GM18907 (cell line): ENCODE data around the gene STAG2.
A peak's percentile ranks its signal among the peaks of the same experiment; 100 is the strongest.
"Not testable (repeated sequence)": the region's sequence is repeated elsewhere in the genome, so short reads cannot be mapped to it uniquely, and the experiment has no call there.

Source experiments
- ATAC-seq: cut with Tn5 transposase; IDR thresholded peaks from one replicate; pipeline ENCODE4 v1.9.1; 2021; ENCODE audit warnings: mild to moderate bottlenecking, moderate library complexity; ENCODE audit not compliant: unreplicated experiment

STAG2 gene

DNA sequence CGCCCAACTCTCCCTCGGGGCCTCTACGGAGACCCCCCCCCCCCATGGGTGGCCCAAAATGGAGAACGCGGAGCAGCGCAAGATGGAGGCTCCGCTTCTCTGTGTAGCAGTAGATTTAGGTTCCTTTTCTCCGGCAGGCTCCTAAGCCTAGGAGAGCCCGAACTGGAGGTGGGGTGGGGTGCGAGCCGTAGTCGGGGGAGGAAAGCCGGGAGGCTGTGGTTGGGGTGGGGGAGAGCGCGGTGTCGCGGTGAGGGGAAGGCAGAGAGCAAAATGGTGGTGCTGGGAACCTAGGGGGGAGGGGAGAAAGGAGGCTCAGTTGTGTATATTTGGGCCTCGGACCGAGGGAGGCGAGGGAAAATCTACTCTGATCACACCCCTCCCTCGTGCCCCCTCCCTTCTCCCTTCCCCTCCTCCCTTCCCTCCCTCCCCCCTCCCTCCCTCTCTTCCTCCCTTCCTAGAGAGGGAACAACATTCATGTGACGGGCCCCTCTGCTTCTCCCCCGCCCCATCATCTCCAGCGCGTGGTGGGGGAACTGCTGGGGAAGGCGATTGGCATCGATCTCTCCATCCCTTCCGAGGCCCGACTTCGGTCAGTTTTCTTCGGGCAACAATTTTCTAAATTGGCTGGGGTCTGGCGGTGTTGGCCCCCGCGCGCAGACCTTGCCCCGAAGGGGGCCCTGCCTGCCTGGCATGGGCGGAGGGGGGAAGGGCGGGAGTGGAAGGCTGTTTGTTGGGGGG, at the start of gene STAG2:
TSS of gene STAG2 (plus strand) at position 439 of the 738 bp plus-strand sequence. CDS start 60,922 bp downstream, outside the sequence.
- ATAC-seq, result no peak

DNA sequence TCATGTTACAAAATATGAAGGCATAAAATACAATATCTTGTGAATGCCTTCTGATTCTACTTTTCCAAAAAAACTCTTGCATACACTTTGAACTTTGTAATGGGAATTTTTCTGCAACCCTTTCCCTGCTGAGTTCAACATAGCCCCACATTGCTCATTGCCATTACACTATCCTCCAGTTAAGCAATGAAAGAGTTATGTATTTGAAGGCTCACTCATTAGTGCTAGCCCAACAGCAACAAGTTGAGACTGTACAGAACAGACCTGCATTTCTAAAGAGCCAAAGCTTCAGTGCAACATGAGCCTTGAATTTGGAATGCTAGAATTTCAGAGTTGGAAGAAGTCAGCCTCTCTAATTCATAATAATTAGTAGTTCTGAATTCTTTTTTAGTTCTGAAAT, 44.4 kb upstream of the STAG2 start:
- ATAC-seq, result no peak

DNA sequence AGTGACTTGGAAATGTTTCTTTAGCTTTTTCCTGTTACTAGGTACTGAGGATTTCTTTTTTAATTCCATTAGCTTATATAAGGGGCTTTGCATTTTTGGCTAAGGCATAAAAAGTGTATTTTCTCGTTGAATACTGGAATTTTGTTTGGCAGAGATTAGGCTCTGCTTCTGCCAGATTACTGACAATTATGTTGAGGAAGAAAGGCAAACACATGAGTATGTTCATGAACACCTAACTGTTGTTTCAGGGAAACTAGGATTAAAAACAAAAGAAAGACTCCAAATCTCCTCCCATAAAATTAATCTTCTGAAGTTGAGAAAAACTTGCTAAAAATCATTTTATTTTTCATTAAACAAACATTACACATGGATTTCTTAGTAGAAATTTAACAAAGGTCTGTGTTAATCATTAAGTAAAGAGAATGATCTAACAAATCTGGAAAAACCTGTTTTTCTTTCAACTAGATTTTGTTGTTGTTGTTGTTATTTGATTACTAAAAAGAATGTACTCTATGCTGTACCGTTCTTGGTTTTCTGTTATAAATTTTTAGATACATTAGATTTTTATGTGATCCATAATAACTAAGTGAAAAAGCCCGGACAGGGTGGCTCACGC, 43.3 kb upstream of the STAG2 start:
- no peak for ATAC-seq

DNA sequence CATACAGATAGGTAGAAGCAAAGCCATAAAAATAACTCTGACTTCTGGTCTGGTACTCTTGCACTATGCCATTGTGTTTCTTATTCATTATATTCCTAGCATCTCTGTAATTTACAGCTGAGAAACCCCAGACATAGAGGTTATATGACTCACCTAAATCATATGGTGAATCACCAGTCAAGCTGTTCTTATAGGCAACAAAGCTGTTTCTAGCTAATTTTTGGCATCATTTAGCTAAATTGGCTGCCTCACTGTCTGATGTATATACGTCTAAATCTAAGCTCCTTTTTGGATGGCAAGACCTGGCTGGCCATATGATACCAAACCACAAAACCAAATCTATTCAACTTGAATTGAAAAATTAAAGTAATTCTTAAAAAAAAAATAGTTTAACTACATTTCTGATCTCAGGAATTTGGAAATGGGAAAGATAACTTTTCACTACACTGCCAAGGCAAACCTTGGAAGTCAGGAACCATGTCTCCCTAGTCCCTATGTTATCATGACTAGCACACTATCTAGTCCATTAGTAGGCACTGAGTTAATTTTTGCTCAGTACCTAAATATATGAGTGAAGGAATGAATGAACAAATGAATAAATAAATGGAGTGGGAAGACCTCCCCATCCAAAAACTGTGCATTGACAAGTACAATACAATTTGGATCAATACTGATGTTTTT, 41.3 kb upstream of the STAG2 start:
- ATAC-seq, result no peak

DNA sequence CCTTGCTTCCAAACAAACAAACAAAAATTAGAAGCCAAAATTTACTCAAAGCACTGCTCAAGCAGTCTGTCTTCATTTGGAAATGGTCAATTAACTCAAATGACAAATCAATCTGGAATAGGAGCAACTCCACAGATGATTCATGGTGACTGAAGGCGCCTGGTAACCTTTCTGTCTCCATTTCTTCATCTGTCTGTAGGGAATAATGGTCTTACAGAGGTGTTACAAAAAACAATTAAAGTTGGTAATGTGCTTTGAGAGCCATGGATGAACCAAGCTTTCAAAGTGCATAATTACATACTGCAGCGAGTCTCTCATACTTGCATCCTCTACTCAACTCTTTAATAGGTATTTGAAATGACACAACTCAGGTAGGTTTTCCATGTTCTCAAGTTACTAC, 38.3 kb upstream of the STAG2 start:
- no peak for ATAC-seq

DNA sequence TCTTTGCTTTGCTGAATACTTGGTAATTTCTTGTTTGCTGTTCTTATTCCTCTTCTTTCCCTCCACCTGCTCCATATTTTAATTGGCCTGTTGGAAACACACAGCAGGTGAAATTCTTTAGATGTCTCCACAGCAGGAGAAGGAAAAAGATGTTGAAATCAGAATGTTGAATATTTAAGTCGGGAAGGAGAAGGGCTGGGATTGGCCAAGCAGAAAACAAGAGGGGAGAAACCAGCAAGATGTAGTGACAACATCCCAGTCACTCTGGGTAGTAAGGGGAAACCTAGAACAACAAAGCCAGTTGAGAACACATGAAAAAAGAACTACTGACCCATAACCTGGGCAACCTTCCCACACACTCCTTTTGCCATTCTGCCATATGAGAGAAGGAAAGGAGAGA, 37.3 kb upstream of the STAG2 start:
- ATAC-seq, result no peak

DNA sequence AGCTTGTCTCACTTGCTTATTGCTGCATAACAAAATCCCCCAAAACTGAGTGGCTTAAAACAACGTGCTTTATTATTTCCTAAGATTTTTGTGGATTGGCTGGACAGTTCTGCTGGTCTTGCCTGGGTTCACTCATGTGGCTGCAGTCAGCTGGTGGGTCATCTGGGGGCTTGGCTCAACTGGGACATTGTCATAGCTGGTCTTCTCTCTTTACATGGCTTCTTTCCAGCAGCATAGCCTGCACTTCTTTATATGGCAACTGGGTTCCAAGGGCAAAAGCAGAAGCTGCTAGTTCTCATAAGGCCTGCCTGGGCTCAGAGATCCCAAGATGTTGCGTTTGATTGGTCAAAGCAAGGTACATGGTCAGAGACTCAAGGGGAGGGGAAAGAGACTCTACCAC, 33.7 kb upstream of the STAG2 start:
- no peak for ATAC-seq

DNA sequence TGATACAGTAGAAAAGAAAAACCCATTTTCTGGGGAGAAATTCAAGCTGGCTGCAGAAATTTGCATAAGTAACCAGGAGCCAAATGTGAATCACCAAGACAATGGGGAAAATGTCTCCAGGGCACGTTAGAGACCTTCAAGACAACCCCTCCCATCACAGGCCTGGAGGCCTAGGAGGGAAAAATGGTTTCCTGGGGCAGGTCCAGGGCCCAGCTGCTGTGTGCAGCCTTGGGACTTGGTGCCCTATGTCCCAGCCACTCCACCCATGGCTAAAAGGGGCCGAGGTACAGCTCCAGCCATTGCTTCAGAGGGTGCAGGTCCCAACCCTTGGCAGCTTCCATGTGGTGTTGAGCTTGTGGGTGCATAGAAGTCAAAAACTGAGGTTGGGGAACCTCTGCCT, 29.5 kb upstream of the STAG2 start:
- ATAC-seq, result not testable (repeated sequence)

DNA sequence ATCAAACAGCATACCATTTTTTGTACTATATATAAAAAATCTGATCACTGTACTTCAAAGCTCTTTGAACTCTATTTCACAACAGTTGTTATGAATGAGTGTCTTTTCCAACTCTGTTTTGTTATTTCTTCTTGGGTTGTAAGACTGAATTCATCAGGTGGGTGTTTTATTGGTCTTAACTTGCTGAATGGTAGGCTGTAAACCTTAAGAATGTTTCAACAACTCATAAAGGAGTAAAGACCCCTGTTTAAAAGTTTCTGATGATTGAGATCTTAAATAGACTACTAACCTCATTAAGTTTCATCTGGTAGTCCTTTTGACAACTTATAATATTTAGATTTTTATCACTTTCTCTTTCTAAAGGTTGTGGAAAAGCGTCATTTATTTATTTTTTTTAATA, 18.4 kb upstream of the STAG2 start:
- ATAC-seq, result no peak

DNA sequence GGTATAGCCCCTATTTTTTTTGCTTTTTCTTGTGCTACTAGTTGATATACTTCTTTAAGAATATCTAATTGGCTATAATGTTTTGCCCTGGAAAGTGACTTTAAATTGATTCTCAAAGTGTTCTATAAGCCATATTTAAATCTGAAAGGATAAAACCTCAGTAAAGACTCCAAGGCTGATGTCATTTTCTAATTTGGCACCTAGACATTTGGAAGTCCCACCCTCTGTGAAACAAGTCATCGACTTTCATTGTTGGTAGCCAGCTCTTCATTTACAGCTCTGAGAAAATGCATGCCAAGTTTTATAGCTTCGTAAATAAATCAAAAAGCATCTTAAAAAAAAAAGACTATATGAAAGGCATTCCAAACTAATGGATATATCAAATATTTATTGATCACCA, 18.0 kb upstream of the STAG2 start:
- no peak for ATAC-seq

DNA sequence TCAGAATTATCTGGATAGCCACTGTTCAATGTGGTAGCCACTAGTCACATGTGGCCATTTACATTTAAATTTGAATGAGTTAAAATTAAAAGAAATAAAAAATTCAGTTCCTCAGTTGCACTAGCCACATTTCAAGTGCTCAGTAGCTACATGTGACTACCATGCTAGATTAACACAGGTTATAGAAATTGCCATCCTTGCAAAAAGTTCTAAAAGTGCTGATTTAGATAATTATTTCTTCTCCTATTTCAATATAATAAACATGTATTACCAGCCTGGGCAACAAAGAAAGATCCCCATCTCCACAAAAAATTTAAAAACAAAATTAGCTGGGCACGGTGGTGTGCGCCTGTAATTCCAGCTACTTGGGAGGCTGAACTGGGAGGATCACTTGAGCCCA, 11.7 kb upstream of the STAG2 start:
- no peak for ATAC-seq

DNA sequence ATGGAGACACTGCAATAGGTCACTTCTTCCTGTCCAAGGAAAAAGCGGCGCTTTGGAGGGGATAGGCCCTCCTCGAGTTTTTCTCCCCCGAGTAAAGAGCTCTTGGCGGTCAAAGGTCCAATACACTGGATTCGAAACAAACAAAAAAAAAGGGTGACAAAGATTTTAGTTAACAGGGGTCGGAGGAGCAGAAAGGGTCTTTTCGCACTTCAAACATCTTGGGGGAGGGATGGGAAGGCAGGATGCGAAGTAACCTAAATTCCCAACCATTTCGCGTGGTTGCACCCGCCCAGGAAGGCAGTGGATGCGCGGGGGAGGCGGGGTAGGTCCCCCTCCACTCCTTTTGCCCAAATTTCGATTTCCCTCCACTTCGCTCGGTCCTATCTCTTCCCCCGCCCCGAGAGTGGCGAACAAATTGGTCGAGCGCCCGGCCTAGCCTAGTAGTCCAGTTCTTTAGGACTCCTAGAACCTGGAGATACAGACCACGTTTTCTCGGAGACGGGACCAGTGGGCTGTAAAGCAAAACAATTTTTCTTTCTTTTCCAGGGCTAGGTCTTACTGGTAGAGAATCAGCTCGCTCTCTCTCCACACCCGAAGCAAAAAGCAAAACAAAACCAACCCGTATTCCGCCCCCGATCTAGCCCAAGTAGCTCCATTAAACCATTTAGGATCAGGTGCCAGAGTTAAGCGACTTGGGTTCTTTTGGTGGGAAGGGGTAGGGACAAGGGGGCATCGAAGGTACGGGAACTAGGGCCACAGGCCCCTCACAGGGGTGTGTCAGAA, 2.0 kb upstream of the STAG2 start:
- peak; percentile 2 for ATAC-seq

DNA sequence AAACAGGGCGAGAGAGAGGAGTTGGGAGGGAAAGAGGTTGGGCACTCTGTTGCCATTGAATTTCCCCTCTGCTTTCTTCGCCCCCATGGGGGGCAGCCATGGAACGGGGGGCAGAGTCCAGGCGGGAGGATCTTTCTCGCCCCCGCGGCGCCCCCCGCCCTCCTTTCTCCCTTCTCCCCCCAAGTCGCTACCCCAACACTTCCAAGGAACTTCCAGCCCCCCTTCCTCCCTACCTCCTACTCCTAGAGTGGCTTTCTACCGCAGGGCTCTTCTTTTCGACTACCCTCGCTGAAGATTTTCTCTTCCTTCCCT, 594 bp upstream of the STAG2 start:
- no peak for ATAC-seq

DNA sequence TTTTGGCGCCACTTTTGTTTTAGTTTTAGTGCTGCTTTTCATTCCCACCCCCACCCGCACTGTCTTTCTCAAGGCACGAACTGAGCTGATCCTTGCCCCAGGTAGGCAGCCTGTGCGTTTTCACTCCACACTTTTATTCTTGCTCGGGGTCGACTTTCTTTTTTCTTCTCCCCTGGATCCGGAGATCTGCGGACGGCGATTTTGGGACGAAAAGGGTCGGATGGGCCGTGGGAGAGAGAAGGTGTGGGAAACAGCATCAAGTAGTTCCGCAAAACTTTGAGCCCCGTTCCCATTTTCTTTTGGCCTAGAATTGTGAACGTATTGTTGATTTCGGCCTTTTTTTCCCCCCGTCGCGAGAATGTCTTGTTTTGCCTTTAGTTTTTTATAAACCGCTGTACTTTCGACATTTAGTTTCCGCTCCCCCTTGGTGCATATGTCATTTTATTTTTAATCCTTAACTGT, 531 bp downstream of the STAG2 start:
- no peak for ATAC-seq

DNA sequence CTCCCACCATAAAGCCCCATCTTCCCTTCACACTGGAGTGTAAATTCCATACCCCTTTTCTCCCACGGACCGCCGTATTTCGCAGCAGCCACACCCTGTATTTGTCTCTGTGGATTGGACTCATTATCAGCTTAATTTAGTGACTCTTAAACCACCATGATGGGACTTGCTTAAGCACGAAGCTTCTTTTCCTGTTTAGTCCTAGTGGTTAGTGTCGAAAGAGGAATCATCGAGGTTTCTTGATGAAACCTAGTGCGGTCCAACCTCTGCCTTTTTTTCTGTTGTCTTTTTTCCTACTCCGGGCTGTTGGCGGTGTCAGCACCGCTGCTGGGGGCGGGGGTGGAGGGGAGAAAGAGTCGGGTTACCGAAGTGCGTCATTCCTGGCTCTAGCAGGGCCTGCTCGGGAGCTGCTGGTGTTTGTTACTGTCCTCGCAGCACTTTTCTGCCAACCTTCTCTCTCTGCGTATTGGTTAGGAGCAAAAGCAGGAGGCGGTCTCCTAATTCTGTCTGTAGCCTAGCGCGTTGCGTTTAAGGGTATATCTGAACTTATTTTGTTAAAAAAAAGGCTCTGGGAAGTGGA, 1.4 kb downstream of the STAG2 start:
- peak; percentile 56 for ATAC-seq

DNA sequence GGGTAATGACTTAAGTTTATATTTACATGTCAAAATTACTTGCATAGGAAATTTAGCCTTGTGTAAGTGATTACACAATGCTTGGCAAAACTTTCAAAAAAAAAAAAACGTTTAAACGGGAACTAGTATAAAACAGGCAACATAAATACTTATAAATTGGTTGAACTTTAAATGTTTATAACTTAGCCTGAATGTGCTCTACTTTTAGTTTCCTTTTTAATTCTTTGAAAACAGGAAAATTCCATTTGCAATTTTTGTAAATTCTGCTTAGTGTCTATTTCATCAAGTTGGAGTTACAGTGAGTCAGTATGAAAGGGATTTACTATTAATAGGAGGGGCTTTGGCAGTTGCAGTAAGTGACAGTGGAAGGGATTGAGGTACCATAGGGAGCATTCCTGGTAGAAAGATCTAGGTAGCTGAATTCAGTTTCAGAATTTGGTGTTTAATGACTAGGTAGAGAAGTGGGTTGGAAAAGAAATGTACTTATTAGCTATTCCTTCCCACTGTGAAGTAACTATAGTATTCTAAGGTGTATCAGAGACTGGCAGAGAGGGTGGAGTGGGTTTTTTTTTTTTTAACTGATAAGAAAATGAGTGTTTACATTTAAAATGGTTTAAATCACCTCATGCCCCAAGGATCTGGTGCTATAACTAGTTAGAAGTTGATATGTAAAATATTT, 2.8 kb downstream of the STAG2 start:
- no peak for ATAC-seq

DNA sequence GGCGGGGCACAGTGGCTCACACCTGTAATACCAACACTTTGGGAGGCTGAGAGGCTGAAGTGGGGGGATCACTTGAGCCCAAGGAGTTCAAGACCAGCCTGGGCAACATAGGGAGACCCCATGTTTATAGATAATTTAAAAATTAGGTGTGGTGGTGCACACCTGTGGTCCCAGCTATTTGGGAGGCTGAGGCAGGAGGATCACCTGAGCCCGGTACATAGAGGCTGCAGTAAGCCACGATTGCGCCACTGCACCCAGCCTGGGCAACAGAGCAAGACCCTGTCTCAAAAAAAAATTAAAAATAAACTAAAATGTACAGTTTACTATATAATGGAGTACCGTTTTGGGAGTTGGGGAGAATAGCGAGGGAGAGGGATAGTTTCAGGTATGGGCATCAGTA, 4.2 kb downstream of the STAG2 start:
- ATAC-seq, result no peak

DNA sequence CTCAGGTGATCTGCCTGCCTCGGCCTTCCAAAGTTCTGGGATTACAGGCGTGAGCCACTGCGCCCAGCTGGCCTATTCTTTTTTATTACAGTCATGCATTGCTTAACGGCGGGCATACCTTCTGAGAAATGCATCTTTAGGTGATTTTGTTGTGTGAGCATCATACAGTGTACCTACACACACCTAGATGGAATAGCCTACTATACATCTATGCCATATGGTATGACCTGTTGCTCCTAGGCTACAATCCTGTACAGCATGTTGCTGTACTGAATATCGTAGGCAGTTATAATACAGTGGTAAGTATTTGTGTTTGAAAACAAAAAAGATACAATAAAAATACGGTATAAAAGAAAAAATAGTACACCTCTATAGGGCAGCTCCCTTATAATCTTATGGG, 6.0 kb downstream of the STAG2 start:
- no peak for ATAC-seq

DNA sequence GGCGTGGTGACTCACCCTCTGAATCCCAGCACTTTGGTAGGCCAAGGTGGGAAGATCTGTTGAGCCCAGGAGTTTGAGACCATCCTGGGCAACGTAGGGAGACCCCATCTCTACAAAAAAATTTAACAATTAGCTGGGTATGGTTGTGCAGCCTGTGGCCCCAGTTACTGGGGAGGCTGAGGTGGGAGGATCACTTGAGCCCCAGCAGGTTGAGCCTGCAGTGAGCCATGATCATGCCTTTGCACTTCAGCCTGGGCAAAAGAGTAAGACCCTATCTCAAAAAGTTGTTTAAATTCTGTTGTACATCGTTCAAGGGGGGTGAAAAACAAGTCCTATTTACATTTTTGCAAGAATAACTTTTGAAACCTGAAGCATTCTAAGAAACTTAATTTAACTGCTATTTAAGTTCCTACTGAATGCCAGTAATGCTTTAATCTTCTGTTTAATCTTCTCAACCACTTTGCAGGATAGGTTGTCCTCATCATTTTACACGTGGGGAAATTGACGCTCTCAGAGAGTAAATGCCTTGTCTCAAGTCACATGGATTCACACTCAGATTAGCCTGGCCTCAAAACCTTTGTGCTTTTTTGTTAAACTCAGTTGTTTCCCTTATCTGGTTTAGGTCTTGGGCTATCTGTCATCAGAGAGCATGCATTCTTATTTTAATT, 7.0 kb downstream of the STAG2 start:
- ATAC-seq, result no peak

DNA sequence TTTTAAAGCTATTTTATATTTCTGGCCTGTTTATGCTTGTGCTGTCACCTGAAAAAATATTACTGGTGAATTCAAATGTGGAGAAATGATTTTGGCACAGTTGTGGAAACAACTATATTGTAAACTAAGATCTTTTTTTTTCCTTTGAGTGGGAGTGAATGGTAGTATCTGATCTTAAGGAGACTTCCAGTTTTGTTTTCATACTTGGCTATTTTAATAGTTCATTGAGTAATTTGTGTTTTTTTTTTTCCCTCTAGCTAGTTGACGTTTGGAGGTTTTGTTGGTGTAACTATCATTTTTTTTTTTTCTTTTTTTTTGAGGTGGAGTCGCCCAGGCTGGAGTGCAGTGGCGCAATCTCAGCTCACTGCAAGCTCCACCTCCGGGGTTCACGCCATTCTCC, 10.5 kb downstream of the STAG2 start:
- no peak for ATAC-seq
